OCI-LY7 (cell line): ENCODE data around the gene AP5S1. TPM values are rescaled to one million over a fixed set of nuclear protein-coding genes. Genes with fewer than 3 reads are reported as not detected.

ENCODE experiments used
- BruUV-seq: library from RNA; stranded (reverse); fragments of 400-500 nt; replicated peaks from 2 replicates; lab custom pipeline; 2021; lab: Mats Ljungman, UMichigan
- CTCF ChIA-PET: fragments of 300-600 bp; sonication (Branson Sonifier 250); formaldehyde crosslinking; loops from one replicate; lab custom pipeline; 2022; ENCODE audit warnings: antibody characterized with exemption; ENCODE audit not compliant: unreplicated experiment; lab: Charles Lee
- POLR2A ChIA-PET: fragments of 300-600 bp; sonication (Branson Sonifier 250); formaldehyde crosslinking; loops from one replicate; lab custom pipeline; 2022; ENCODE audit warnings: antibody characterized with exemption; lab: Charles Lee
- DNase-seq: peaks from one replicate; pipeline ENCODE4 v3.0.0-alpha.2; 2015; ENCODE audit warnings: low spot score
- H2AFZ ChIP-seq: fragments of 200-600 bp; sonication (generic), shearing (Covaris generic); 2 replicates; pipeline ENCODE4 v1.6.1; 2014; ENCODE audit warnings: mild to moderate bottlenecking, antibody characterized with exemption, low read length, moderate library complexity
- H3K27ac ChIP-seq: fragments of 200-600 bp; sonication (generic); 2 replicates; pipeline ENCODE4 v1.5.1; 2014; ENCODE audit warnings: mixed run types, low read depth, mild to moderate bottlenecking, moderate library complexity, low read length, inconsistent platforms; ENCODE audit not compliant: poor library complexity, severe bottlenecking
- H3K36me3 ChIP-seq: fragments of 200-600 bp; sonication (generic); 2 replicates; pipeline ENCODE4 v1.6.1; 2014; ENCODE audit warnings: mild to moderate bottlenecking, antibody characterized with exemption, low read length, moderate library complexity, mixed read lengths; ENCODE audit not compliant: insufficient read depth
- H3K4me1 ChIP-seq: fragments of 200-600 bp; sonication (generic); 2 replicates; pipeline ENCODE4 v1.5.1; 2014; ENCODE audit warnings: mild to moderate bottlenecking, low read length; ENCODE audit not compliant: insufficient read depth, poor library complexity, severe bottlenecking
- H3K4me2 ChIP-seq: fragments of 200-600 bp; sonication (generic); 2 replicates; pipeline ENCODE4 v1.6.1; 2014; ENCODE audit warnings: mild to moderate bottlenecking, low read length
- H3K4me3 ChIP-seq: fragments of 200-600 bp; sonication (generic); 2 replicates; pipeline ENCODE4 v1.5.1; 2014; ENCODE audit warnings: mild to moderate bottlenecking, low read depth, low read length; ENCODE audit not compliant: poor library complexity, severe bottlenecking
- H3K79me2 ChIP-seq: fragments of 200-600 bp; sonication (generic); 2 replicates; pipeline ENCODE4 v1.6.1; 2016; ENCODE audit warnings: low read depth, mild to moderate bottlenecking, low read length, moderate library complexity, mixed read lengths; ENCODE audit not compliant: insufficient read depth
- H3K9me2 ChIP-seq: fragments of 200-600 bp; sonication (generic); 2 replicates; pipeline ENCODE4 v1.6.1; 2016; ENCODE audit warnings: mild to moderate bottlenecking, low read length, mixed read lengths; ENCODE audit not compliant: insufficient read depth
- H3K9me3 ChIP-seq: fragments of 200-600 bp; sonication (generic); 2 replicates; pipeline ENCODE4 v1.6.1; 2014; ENCODE audit warnings: mild to moderate bottlenecking, mixed run types, low read length, mixed read lengths
- H4K20me1 ChIP-seq: fragments of 200-600 bp; sonication (generic); 2 replicates; pipeline ENCODE4 v1.6.1; 2014; ENCODE audit warnings: mild to moderate bottlenecking, antibody characterized with exemption, low read length, moderate library complexity, mixed read lengths; ENCODE audit not compliant: insufficient read depth
- CTCF ChIP-seq: fragments of 200-600 bp; sonication (generic); conservative IDR thresholded peaks from 2 replicates; pipeline ENCODE4 v1.5.1; 2014; ENCODE audit warnings: mild to moderate bottlenecking, antibody characterized with exemption, low read length, moderate library complexity, mixed read lengths
- EZH2phosphoT487 ChIP-seq: fragments of 200-600 bp; sonication (generic); IDR thresholded peaks from 2 replicates; pipeline ENCODE4 v1.6.1; 2018; ENCODE audit warnings: low read depth, borderline replicate concordance, mild to moderate bottlenecking, mixed run types, antibody characterized with exemption, low read length, moderate library complexity, mixed read lengths
- intact Hi-C: fragments of 100-400 bp; cut with micrococcal nuclease; formaldehyde crosslinking; loops from one replicate; pipeline ENCODE4 v1.10.0; 2022; ENCODE audit not compliant: unreplicated experiment
- total RNA-seq, 2 experiments: library from RNA; depleted of rRNA in 1 of 2; stranded (reverse); fragments of >200 nt in 1 of 2; shearing (Covaris generic) in 1 of 2; gene quantifications; 2 replicates each; pipeline ENCODE4 v1.2.3, GENCODE V29; 2014 to 2022

The AP5S1 gene
- total RNA-seq, 2 experiments from 2014 or later, result 9.8 to 12.1 TPM

- Histone ChIP-seq H4K20me1 (no peaks in the 10 kb centered on the region), H3K9me3 (no peaks in the 10 kb centered on the region), H3K4me1 (no peaks in the 10 kb centered on the region), H3K4me3 (no peak overlapping the region), H3K4me2 (no peak overlapping the region), H3K36me3 (peaks cover 48% of the 10 kb centered on the region), H3K79me2 (no peaks in the 10 kb centered on the region), H2AFZ (no peak overlapping the region), H3K27ac (no peak overlapping the region), H3K9me2 (no peaks in the 10 kb centered on the region)
- no peak for DNase-seq
- POLR2A ChIA-PET, result interaction anchor here (0.6 to 2.2 kb wide), 3 partner anchors 11 to 154 kb away, joined by 6 to 8 read pairs (median 6); no protein-coding TSS in a partner anchor
- TF ChIP-seq EZH2phosphoT487 (no peak), CTCF (no peak)
- BruUV-seq, result no TSS peak
- intact Hi-C loops, result no loop called here
- CTCF ChIA-PET, result no interaction called here
These were observed 56.3 kb downstream of the AP5S1 start for GRCh38 chr20:3876676-3877075.

Other genes starting within 250 kb of the AP5S1 start
- gene GFRA4, start 157.1 kb upstream of the AP5S1 start, total RNA-seq (2014; rRNA removed; shearing (Covaris generic)), result not detected in 2 replicates
- not detected in 2 replicates for gene GFRA4, start 157.1 kb upstream of the AP5S1 start, total RNA-seq (2022)
- gene ADAM33, start 138.5 kb upstream of the AP5S1 start, total RNA-seq (2014; rRNA removed; shearing (Covaris generic)), result not detected in 2 replicates
- gene ADAM33, start 138.5 kb upstream of the AP5S1 start, total RNA-seq (2022), result not detected in 2 replicates
- gene SIGLEC1, start 107.9 kb upstream of the AP5S1 start, total RNA-seq (2014; rRNA removed; shearing (Covaris generic)), result not detected in 2 replicates
- gene SIGLEC1, start 107.9 kb upstream of the AP5S1 start, total RNA-seq (2022), result 0.11 TPM in 1 of 2 replicates, not detected in the other
- not detected in 2 replicates for gene HSPA12B, start 87.9 kb upstream of the AP5S1 start, total RNA-seq (2014; rRNA removed; shearing (Covaris generic))
- gene HSPA12B, start 87.9 kb upstream of the AP5S1 start, total RNA-seq (2022), result not detected in 2 replicates
- gene ADISSP, start 52.8 kb upstream of the AP5S1 start, total RNA-seq (2014; rRNA removed; shearing (Covaris generic)), result 62.1 and 66.7 TPM in 2 replicates
- gene ADISSP, start 52.8 kb upstream of the AP5S1 start, total RNA-seq (2022), result 58.7 and 64.4 TPM in 2 replicates
- gene SPEF1, start 39.1 kb upstream of the AP5S1 start, total RNA-seq (2014; rRNA removed; shearing (Covaris generic)), result 0.09 and 0.10 TPM in 2 replicates
- 0.27 TPM in 1 of 2 replicates, not detected in the other for gene SPEF1, start 39.1 kb upstream of the AP5S1 start, total RNA-seq (2022)
- 32.5 and 39.1 TPM in 2 replicates for gene CENPB, start 33.8 kb upstream of the AP5S1 start, total RNA-seq (2014; rRNA removed; shearing (Covaris generic))
- gene CENPB, start 33.8 kb upstream of the AP5S1 start, total RNA-seq (2022), result 31.2 and 34.8 TPM in 2 replicates
- gene CDC25B, start 24.2 kb upstream of the AP5S1 start, total RNA-seq (2014; rRNA removed; shearing (Covaris generic)), result 86.1 and 89.2 TPM in 2 replicates
- gene CDC25B, start 24.2 kb upstream of the AP5S1 start, total RNA-seq (2022), result 119 and 147 TPM in 2 replicates
- 15.3 and 19.8 TPM in 2 replicates for gene MAVS, start 26.3 kb downstream of the AP5S1 start, total RNA-seq (2014; rRNA removed; shearing (Covaris generic))
- gene MAVS, start 26.3 kb downstream of the AP5S1 start, total RNA-seq (2022), result 35.5 and 37.2 TPM in 2 replicates
- 40.9 and 46.1 TPM in 2 replicates for gene PANK2, start 68.8 kb downstream of the AP5S1 start, total RNA-seq (2014; rRNA removed; shearing (Covaris generic))
- 66.6 and 71.3 TPM in 2 replicates for gene PANK2, start 68.8 kb downstream of the AP5S1 start, total RNA-seq (2022)
- gene RNF24, start 195.0 kb downstream of the AP5S1 start, total RNA-seq (2014; rRNA removed; shearing (Covaris generic)), result 0.85 TPM in 2 replicates
- 0.74 and 1.1 TPM in 2 replicates for gene RNF24, start 195.0 kb downstream of the AP5S1 start, total RNA-seq (2022)